GM19467 (cell line): Measurements from ENCODE around the gene TMEM269.

Experiments used
- ATAC-seq: cut with Tn5 transposase; IDR thresholded peaks from one replicate; pipeline ENCODE4 v1.9.1; 2021; ENCODE audit warnings: mild to moderate bottlenecking, moderate library complexity; ENCODE audit not compliant: unreplicated experiment

The TMEM269 gene

DNA sequence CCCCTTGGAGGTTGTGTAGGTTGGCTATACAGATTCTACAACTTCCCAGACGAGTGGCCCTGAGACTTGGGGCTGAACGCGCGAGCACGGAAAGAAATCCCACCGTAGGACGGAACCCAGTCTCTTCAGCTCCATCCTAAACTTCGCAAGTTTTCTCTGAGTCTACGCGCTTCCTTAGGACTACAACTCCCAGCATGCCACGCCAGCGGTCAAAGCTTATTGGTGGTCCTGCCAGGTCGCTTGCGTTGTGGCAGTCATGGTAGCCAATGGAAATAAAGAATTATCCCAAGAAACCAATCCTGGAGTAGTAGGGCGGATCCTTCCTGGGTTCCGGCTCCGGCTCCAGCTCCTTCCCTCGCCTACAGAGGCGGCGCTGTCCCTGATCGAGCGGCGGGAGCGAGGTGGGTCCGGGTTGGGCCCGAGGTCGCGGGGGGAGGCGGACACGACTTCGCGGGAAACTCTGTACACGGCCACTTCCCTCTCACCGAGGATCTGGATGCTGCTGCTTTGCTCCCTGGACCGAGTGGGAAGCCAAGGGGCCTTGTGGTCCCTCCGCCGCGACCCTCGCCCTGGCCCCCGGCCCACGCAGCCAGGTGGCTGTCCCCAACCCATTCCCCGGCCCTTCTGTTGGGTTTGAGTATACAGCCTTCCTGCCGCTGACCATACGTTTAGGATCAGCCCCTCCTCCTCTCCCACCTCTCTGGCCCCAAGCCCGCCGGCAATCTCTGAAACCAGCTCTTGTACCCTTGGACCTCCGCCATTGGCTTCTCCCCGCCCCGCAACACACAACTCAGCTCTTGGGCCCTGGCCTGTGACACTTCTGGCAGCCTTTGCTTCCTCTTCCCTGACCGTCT is 61.7 kb downstream of the TMEM269 start, which contains the start of gene ZNF691:
ZNF691 (plus strand) TSS at position 357 of the 854 bp plus-strand sequence. CDS start 3,046 bp downstream, outside the sequence.
- ATAC-seq: peak; percentile 93

DNA sequence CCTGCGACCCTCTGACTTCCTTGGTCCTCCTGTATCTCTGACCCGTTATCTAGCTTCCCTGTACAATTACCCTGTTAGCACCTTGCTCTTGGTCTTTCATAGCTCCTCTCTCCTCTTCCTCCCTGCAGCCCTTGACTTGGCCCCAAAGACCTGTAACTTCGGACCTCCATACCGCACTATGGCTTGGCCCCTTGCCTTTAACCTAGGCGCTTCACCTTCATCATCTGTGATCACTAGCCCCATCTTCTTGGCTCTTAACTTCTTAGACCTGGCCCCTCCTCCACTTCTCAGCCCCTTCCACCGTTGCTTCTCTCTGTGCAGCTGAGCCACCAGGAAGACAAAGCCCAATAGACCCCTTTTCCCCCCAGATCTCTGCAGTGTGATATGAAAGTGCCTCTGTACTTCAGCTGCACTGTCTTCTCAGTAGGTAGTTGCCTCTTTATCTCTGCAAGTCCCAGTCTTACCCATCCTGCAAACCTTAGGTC is 62.4 kb downstream of the TMEM269 start:
- no peak for ATAC-seq

DNA sequence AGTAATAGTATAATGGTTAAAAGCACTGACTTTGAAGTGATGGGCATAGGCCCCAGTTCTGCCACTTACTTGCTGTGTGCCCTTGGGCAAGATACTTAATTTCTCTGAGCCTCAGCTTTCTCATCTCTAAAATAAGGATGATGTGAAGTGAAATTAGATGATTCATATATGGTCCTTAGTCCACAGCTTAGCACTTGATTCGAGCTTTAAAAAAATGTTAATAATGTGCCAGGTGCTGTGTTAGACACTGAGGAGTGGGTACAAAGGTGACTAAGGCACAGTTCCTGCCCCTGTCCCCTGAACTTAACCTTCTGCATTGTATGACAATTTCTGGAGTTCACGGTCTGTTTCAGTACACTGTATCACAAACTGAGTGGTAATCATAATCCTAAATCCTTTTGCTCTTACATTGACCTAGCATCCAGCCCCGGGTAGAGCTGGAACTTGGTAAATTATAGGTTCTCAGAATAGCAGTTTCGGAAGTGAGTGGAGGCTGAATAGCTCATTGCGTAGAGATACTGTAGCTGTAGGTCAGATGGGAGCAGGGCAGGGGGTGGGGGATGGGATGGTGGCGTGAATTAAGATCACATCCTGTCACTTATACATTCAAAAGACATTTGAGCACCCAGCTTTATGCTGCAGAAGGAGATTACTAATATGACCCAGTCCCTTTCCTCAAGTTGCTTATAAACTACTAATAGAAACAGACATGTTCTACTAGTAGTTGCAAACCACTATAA is 63.1 kb downstream of the TMEM269 start:
- no peak for ATAC-seq

DNA sequence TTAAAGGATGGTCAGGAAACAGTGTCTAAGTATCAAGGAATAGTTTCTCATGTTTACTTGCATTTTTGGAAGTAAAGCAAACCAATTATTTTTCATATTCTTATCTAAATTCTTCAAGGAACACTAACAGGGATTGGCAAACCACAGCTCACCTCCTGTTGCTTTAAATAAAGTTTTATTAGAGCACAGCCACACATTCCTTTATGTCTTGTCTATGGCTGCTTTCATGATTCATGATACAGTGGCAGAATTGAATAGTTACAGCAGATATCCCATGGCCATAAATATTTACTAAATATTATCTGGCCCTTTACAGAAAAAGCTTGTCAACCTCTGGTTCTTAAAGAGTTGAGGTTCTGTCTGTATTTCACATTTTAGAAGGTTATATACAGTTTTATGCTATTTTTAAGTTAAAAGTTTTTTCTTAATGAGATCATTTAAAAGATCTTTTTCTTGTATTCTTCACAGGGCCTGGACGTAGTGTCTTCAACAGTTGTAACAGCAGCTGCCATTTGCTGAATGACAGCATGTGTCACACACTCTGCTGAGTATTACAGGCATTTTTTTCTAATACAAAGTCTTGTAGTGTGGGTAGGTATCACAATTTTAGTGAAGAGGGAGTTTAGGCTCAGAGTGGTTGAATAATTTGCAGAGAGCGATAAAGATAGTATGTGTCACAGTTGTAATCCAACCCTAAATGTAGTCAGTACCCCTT is 64.2 kb downstream of the TMEM269 start:
- ATAC-seq: no peak

- no peak for ATAC-seq
Measured at GRCh38 chr1:42849944-42850343, 65.2 kb downstream of the TMEM269 start.
